ENCODE data around the gene PREP. TPM values are rescaled to one million over a fixed set of nuclear protein-coding genes. Genes with fewer than 3 reads are reported as not detected.
"Not testable (repeated sequence)": the region's sequence is repeated elsewhere in the genome, so short reads cannot be mapped to it uniquely, and the experiment has no call there.

PREP gene
- total RNA-seq, 8 experiments from 2014 or later: 16.0 to 60.1 (median 25.4) TPM

DNA sequence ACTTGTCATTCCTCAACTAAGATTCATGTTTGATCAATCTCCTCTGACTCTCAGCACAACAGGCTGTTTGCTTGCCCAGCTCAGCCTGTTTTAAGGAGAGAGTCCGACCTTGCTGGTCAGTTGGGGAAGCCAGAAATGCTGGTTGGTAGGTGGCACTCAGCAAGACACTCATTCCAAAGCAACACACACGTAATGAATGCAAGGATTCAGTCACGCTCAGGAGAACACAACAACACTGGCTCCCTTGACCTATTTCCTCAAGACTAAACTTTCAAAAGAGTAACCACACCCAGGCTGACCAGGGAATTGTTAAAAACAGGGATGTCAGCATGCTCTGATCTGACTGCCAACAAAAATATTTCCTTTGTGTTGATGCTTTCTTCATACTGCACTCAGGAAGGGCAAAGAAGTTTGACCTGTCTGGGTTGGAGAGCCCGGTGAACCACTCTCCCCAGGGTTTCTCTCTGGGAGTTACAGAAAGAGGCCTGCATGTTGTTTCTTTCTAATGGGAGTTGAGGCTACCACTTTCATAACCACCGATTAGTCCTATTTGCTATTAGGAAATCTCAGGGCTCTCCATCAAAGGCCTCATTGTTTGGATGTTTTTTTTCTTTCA lies 25.6 kb upstream of the PREP start:
- H3K4me1 ChIP-seq (replicated peaks in 1 of 2): no peaks in the 10 kb centered on the region
- in situ Hi-C loops (cut with MboI; ENCODE audit: low pct_unique_long_range_greater_than_20kb in 2 of 9, low sequenced_read_pairs in 9 of 9, unreplicated experiment in 9 of 9): no loop called here
- no peak overlapping the region for H3K4me3 ChIP-seq
- H3K27ac ChIP-seq: no peak overlapping the region
- peak in 3 of 8 experiments; percentile 39 to 85 (median 72) for ATAC-seq (replicated peaks in 6 of 8)
- 0 to 80% (median 60%) methylated on average over 1 to 5 of the region's 5 CpGs; no CpG with 5 or more reads in 1 of the 10 experiments for WGBS, 10 experiments

DNA sequence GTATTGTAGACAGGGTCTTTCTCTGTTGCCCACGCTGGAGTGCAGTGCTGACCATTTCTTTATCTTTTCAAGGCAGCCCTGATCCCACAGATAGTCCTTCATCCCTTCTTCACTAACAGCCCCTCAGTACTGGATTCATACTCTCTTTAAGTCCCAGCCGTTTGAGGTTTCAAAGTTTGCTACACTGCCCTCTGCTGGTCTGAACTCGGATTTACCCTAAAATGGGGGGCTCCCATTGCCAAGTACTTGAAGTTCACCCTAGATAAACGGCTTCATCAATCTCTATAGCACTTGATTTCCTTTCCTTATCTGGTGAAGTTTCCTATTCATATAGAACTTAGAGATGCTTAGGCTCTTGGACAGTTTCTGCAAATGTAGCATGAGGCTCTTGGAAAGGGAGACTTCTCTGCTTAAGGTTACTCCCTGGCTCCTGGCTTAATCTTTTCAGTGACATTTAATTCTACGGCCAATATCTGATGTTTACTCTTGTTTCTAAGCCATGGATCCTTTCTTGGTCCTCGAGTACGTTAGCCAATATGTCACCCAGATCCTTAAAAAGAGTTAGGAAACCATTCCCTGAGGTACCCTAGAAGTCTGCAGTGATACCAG lies 21.4 kb upstream of the PREP start:
- Histone ChIP-seq H3K27ac (no peak overlapping the region), H3K4me1 (replicated peaks in 1 of 2) (no peaks in the 10 kb centered on the region), H3K4me3 (no peak overlapping the region)
- ATAC-seq (replicated peaks in 6 of 8): peak in 3 of 8 experiments; percentile 25 to 84 (median 47)
- WGBS, 10 experiments: 0 to 100% (median 17%) methylated on average over 1 to 7 of the region's 7 CpGs
- in situ Hi-C loops (cut with MboI; ENCODE audit: low pct_unique_long_range_greater_than_20kb in 2 of 9, low sequenced_read_pairs in 9 of 9, unreplicated experiment in 9 of 9): loop anchor here in 3 of 9 experiments (25.0 kb wide), 1 partner anchor 337 kb away; no protein-coding TSS in a partner anchor

DNA sequence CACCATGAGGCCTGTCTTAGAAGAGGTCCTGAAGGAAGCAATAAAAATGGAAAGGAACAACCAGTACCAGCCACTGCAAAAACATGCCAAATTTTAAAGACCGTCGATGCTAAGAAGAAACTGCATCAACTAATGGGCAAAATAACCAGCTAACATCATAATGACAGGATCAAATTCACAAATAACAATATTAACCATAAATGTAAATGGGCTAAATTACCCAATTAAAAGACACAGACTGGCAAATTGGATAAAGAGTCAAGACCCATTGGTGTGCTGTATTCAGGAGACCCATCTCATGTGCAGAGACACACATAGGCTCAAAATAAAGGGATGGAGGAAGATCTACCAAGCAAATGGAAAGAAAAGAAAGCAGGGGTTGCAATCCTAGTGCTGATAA lies 14.1 kb upstream of the PREP start:
- not testable (repeated sequence) for H3K4me3 ChIP-seq; H3K4me1 ChIP-seq (replicated peaks in 1 of 2); ATAC-seq (replicated peaks in 6 of 8); H3K27ac ChIP-seq
- 71 to 93% (median 92%) methylated on average over 2 of the region's 2 CpGs; no CpG with 5 or more reads in 6 of the 10 experiments for WGBS, 10 experiments
- in situ Hi-C loops (cut with MboI; ENCODE audit: low pct_unique_long_range_greater_than_20kb in 2 of 9, low sequenced_read_pairs in 9 of 9, unreplicated experiment in 9 of 9): loop anchor here in 3 of 9 experiments (25.0 kb wide), 1 partner anchor 330 kb away; no protein-coding TSS in a partner anchor

DNA sequence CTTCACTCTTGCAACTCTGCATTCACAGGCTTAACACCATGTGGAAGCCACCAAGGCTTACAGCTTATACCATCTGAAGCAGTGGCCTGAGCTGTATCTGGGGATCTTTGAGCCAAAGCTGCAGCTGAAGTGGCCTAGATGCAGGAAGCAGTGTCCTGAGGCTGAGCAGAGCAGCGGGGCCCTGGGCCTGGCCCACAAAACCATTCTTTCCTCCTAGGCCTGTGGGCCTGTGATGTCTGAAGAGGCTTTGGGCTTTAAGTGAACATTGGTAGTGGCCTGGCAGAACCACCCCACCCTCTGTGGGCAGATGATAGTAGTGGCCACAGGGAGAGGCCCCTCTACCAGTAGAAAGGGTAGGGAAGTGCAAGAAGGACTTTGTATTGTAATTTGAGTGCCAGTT lies 6.9 kb upstream of the PREP start:
- Histone ChIP-seq H3K27ac (no peak overlapping the region), H3K4me1 (replicated peaks in 1 of 2) (no peaks in the 10 kb centered on the region), H3K4me3 (no peak overlapping the region)
- in situ Hi-C loops (cut with MboI; ENCODE audit: low pct_unique_long_range_greater_than_20kb in 2 of 9, low sequenced_read_pairs in 9 of 9, unreplicated experiment in 9 of 9): loop anchor here in 4 of 9 experiments (10.0 to 25.0 kb wide), 2 partner anchors 322 to 325 kb away; no protein-coding TSS in a partner anchor
- 40 to 100% (median 80%) methylated on average over 1 of the region's 1 CpG; no CpG with 5 or more reads in 5 of the 10 experiments for WGBS, 10 experiments
- ATAC-seq (replicated peaks in 6 of 8): no peak

DNA sequence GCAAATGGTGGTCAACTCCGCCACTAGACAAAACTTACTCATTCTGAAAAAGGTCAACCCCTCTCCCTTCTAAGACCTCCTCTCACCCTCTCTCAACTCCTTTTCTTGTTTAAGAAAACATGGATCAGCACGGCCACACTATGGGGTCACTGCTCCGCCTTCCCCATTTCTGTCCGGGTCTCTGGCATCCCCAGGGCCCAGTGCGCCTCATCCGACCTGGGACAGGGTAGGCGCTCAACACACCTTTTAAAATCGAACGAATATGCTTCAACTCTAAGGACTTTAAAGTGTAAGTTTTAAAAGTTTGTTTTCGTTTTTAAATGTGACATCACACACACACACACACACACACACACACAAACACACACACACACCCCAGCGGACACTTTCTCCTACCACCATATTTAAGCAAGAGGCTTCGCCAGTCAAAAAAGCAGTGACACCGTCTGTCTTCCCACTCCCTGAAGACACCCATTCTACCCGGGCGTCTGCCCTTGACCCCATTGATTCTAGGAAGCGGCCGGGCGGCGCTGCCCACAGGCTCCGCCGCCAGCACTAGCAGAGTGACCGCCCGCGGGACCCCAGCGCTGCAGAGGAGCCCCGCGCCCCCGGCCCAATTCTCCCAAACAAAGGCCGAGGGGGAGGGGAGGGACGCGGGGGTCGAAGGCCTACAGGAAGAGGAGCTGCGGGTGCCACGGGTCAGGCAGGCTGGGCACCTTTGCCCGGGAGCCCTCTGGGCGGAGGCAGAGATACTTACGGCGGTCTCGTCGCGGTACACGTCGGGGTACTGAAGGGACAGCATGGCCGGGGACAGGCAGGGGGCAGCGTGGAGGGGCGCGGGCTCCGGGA lies 568 bp downstream of the PREP start:
- in situ Hi-C loops (cut with MboI; ENCODE audit: low pct_unique_long_range_greater_than_20kb in 2 of 9, low sequenced_read_pairs in 9 of 9, unreplicated experiment in 9 of 9): loop anchor here in 4 of 9 experiments (10.0 to 25.0 kb wide), 2 partner anchors 315 to 318 kb away; no protein-coding TSS in a partner anchor
- H3K4me1 ChIP-seq (replicated peaks in 1 of 2): peaks cover 21 to 22% of the 10 kb centered on the region in 2 donors
- H3K27ac ChIP-seq: peak overlapping the region; percentile 84 to 89
- peak overlapping the region; percentile 65 to 98 (median 82) for H3K4me3 ChIP-seq
- ATAC-seq (replicated peaks in 6 of 8): peak; percentile 7 to 75 (median 72)
- 0 to 4% (median 0%) methylated on average over 2 to 10 of the region's 48 CpGs; no CpG with 5 or more reads in 4 of the 10 experiments for WGBS, 10 experiments

GRCh38 chr6:105401247-105402089 lies 1.4 kb downstream of the PREP start:
- ATAC-seq (replicated peaks in 6 of 8): peak in 1 of 8 experiments; percentile 2
- WGBS, 10 experiments: 8 to 60% (median 24%) methylated on average over 1 to 7 of the region's 8 CpGs; no CpG with 5 or more reads in 1 of the 10 experiments
- H3K4me3 ChIP-seq: peak overlapping the region; percentile 65 to 98 (median 82)
- no peak overlapping the region for H3K27ac ChIP-seq
- peaks cover 21 to 22% of the 10 kb centered on the region in 2 donors for H3K4me1 ChIP-seq (replicated peaks in 1 of 2)
- in situ Hi-C loops (cut with MboI; ENCODE audit: low pct_unique_long_range_greater_than_20kb in 2 of 9, low sequenced_read_pairs in 9 of 9, unreplicated experiment in 9 of 9): loop anchor here in 4 of 9 experiments (10.0 to 25.0 kb wide), 2 partner anchors 314 to 317 kb away; no protein-coding TSS in a partner anchor

- ATAC-seq (replicated peaks in 6 of 8): no peak
- WGBS, 10 experiments: 80 to 100% (median 98%) methylated on average over 1 to 3 of the region's 3 CpGs; no CpG with 5 or more reads in 2 of the 10 experiments
- H3K27ac ChIP-seq: no peak overlapping the region
- no peak overlapping the region for H3K4me3 ChIP-seq
- peaks cover 21 to 22% of the 10 kb centered on the region in 2 donors for H3K4me1 ChIP-seq (replicated peaks in 1 of 2)
- in situ Hi-C loops (cut with MboI; ENCODE audit: low pct_unique_long_range_greater_than_20kb in 2 of 9, low sequenced_read_pairs in 9 of 9, unreplicated experiment in 9 of 9): loop anchor here in 4 of 9 experiments (10.0 to 25.0 kb wide), 2 partner anchors 313 to 316 kb away; no protein-coding TSS in a partner anchor
Observed at GRCh38 chr6:105400501-105400900, 2.4 kb downstream of the PREP start.

DNA sequence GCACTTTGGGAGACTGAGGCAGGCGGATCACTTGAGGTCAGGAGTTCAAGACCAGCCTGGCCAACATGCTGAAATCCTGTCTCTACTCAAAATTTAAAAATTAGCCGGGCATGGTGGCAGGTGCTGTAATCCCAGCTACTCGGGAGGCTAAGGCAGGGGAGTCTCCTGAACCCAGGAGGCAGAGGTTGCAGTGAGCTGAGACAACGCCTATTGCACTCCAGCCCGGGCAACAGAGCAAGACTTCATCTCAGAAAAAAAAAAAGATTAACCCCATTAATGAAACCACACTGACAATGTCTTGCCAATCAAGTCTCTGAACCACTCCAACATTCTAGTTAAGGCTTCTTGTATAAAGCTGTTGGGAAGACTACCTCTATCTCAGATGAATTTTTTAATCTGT lies 4.0 kb downstream of the PREP start:
- no peak for ATAC-seq (replicated peaks in 6 of 8)
- WGBS, 10 experiments: 68 to 100% (median 83%) methylated on average over 1 to 4 of the region's 5 CpGs; no CpG with 5 or more reads in 3 of the 10 experiments
- Histone ChIP-seq H3K4me1 (replicated peaks in 1 of 2) (peaks cover 19 to 21% of the 10 kb centered on the region in 2 donors), H3K4me3 (no peak overlapping the region), H3K27ac (no peak overlapping the region)
- in situ Hi-C loops (cut with MboI; ENCODE audit: low pct_unique_long_range_greater_than_20kb in 2 of 9, low sequenced_read_pairs in 9 of 9, unreplicated experiment in 9 of 9): loop anchor here in 1 of 9 experiments (25.0 kb wide), 1 partner anchor 312 kb away; no protein-coding TSS in a partner anchor

- in situ Hi-C loops (cut with MboI; ENCODE audit: low pct_unique_long_range_greater_than_20kb in 2 of 9, low sequenced_read_pairs in 9 of 9, unreplicated experiment in 9 of 9): loop anchor here in 1 of 9 experiments (25.0 kb wide), 1 partner anchor 311 kb away; no protein-coding TSS in a partner anchor
- Histone ChIP-seq H3K27ac (no peak overlapping the region), H3K4me3 (no peak overlapping the region), H3K4me1 (replicated peaks in 1 of 2) (peaks cover 16 to 21% of the 10 kb centered on the region in 2 donors)
- ATAC-seq (replicated peaks in 6 of 8): peak in 1 of 8 experiments; percentile 2
- 0 to 88% (median 16%) methylated on average over 1 to 5 of the region's 6 CpGs; no CpG with 5 or more reads in 2 of the 10 experiments for WGBS, 10 experiments
Observed at GRCh38 chr6:105397987-105398386, 4.9 kb downstream of the PREP start.

DNA sequence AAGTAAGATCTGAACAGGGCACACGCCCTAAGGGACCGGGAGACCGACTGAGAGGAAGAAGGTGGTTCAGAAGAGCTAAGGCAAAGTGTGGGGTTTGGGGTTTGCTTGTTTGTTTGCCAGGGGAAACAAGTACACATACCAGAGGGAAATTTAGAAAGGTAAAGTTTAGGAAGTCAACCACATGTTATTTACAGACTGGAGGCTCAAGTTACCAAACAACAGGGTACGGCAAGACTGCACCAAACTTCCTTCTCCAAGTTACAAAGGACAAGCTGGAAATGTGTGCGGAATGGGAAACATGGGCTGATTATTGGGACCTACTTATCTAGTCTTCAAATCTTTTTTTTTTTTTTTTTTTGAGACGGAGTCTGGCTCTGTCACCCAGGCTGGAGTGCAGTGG lies 11.2 kb downstream of the PREP start:
- Histone ChIP-seq H3K27ac (no peak overlapping the region), H3K4me1 (replicated peaks in 1 of 2) (no peaks in the 10 kb centered on the region), H3K4me3 (no peak overlapping the region)
- in situ Hi-C loops (cut with MboI; ENCODE audit: low pct_unique_long_range_greater_than_20kb in 2 of 9, low sequenced_read_pairs in 9 of 9, unreplicated experiment in 9 of 9): loop anchor here in 1 of 9 experiments (25.0 kb wide), 1 partner anchor 304 kb away; no protein-coding TSS in a partner anchor
- 87 to 100% (median 93%) methylated on average over 2 to 5 of the region's 6 CpGs; no CpG with 5 or more reads in 2 of the 10 experiments for WGBS, 10 experiments
- no peak for ATAC-seq (replicated peaks in 6 of 8)

DNA sequence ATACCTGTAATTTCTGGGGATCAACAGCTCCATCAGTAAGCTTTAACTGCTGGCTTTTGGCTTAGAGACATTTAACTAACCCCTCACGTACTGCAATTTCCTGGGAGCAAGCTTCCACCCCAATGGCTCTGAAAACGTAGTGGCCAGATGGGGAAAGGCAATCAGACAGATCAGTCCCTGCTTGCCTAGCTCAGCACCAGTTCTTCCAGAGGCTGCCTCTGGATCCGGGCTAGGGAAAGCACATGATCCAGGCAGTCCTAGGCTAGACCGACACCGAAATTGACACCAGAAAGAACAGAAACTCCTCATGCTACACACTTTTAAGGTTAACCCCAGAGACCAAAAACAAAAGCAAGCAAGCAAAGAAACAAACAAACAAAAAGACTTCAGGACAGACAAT lies 13.3 kb downstream of the PREP start:
- no peak overlapping the region for H3K4me3 ChIP-seq
- 0 to 94% (median 55%) methylated on average over 1 to 4 of the region's 5 CpGs; no CpG with 5 or more reads in 4 of the 10 experiments for WGBS, 10 experiments
- H3K27ac ChIP-seq: no peak overlapping the region
- ATAC-seq (replicated peaks in 6 of 8): peak in 2 of 8 experiments; percentile 37 to 56
- no peaks in the 10 kb centered on the region for H3K4me1 ChIP-seq (replicated peaks in 1 of 2)
- in situ Hi-C loops (cut with MboI; ENCODE audit: low pct_unique_long_range_greater_than_20kb in 2 of 9, low sequenced_read_pairs in 9 of 9, unreplicated experiment in 9 of 9): loop anchor here in 1 of 9 experiments (25.0 kb wide), 1 partner anchor 302 kb away; no protein-coding TSS in a partner anchor
